H9 (cell line): ENCODE results near the gene TOX4. TPM values are rescaled to one million over a fixed set of nuclear protein-coding genes. Genes with fewer than 3 reads are reported as not detected.

Experiments used
- DNase-seq: peaks from one replicate; pipeline ENCODE4 v3.0.0-alpha.2; 2017
- H2AFZ ChIP-seq: one replicate; pipeline ENCODE4 v1.6.1; 2013; ENCODE audit warnings: mild to moderate bottlenecking, low read length, control low read depth, moderate library complexity
- H2AK5ac ChIP-seq: 2 replicates; pipeline ENCODE4 v1.6.1; 2013; ENCODE audit warnings: low read length, control low read depth, mixed read lengths; ENCODE audit not compliant: insufficient read length
- H2BK120ac ChIP-seq: one replicate; pipeline ENCODE4 v1.6.1; 2013; ENCODE audit warnings: low read depth, mild to moderate bottlenecking, low read length, control low read depth, inconsistent platforms; ENCODE audit not compliant: poor library complexity, severe bottlenecking
- H2BK12ac ChIP-seq: 2 replicates; pipeline ENCODE4 v1.6.1; 2013; ENCODE audit warnings: low read length, control low read depth, mixed read lengths, low read depth; ENCODE audit not compliant: insufficient read length
- H2BK15ac ChIP-seq: 2 replicates; pipeline ENCODE4 v1.6.1; 2013; ENCODE audit warnings: low read depth, low read length, control low read depth
- H2BK20ac ChIP-seq: one replicate; pipeline ENCODE4 v1.6.1; 2013; ENCODE audit warnings: low read depth, mild to moderate bottlenecking, low read length, control low read depth, inconsistent platforms; ENCODE audit not compliant: poor library complexity, severe bottlenecking
- H2BK5ac ChIP-seq: 2 replicates; pipeline ENCODE4 v1.6.1; 2013; ENCODE audit warnings: low read length, control low read depth, mixed read lengths; ENCODE audit not compliant: insufficient read length
- H3K14ac ChIP-seq: 2 replicates; pipeline ENCODE4 v1.6.1; 2013; ENCODE audit warnings: low read length, control low read depth; ENCODE audit not compliant: insufficient read depth
- H3K18ac ChIP-seq: 2 replicates; pipeline ENCODE4 v1.6.1; 2013; ENCODE audit warnings: low read depth, mild to moderate bottlenecking, mixed read lengths, low read length, control low read depth; ENCODE audit not compliant: insufficient read length
- H3K23ac ChIP-seq: 2 replicates; pipeline ENCODE4 v1.6.1; 2013; ENCODE audit warnings: low read length, control low read depth, mixed read lengths, low read depth; ENCODE audit not compliant: insufficient read length
- H3K23me2 ChIP-seq: 2 replicates; pipeline ENCODE4 v1.6.1; 2013; ENCODE audit warnings: low read depth, mild to moderate bottlenecking, mixed read lengths, low read length, control low read depth; ENCODE audit not compliant: insufficient read length, poor library complexity, severe bottlenecking
- H3K27ac ChIP-seq: 2 replicates; pipeline ENCODE4 v1.5.1; 2013; ENCODE audit warnings: low read length, control low read depth, mixed read lengths, low read depth; ENCODE audit not compliant: insufficient read length
- H3K27me3 ChIP-seq: 2 replicates; pipeline ENCODE4 v1.6.1; 2013; ENCODE audit warnings: low read length, control low read depth, inconsistent platforms; ENCODE audit not compliant: insufficient read depth
- H3K4ac ChIP-seq: 2 replicates; pipeline ENCODE4 v1.6.1; 2013; ENCODE audit warnings: low read depth, mild to moderate bottlenecking, control low read depth, inconsistent platforms, low read length, moderate library complexity
- H3K4me1 ChIP-seq: 2 replicates; pipeline ENCODE4 v1.6.1; 2013; ENCODE audit warnings: low read length, control low read depth, inconsistent platforms; ENCODE audit not compliant: insufficient read depth
- H3K4me2 ChIP-seq: 2 replicates; pipeline ENCODE4 v1.6.1; 2013; ENCODE audit warnings: low read length, control low read depth, mixed read lengths; ENCODE audit not compliant: insufficient read length, insufficient read depth
- H3K56ac ChIP-seq: 2 replicates; pipeline ENCODE4 v1.6.1; 2013; ENCODE audit warnings: low read depth, mild to moderate bottlenecking, mixed read lengths, low read length, control low read depth; ENCODE audit not compliant: insufficient read length
- H3K79me1 ChIP-seq: 2 replicates; pipeline ENCODE4 v1.6.1; 2013; ENCODE audit warnings: low read depth, mild to moderate bottlenecking, moderate library complexity, low read length, control low read depth, inconsistent platforms; ENCODE audit not compliant: insufficient read depth, poor library complexity, severe bottlenecking
- H3K79me2 ChIP-seq: 2 replicates; pipeline ENCODE4 v1.6.1; 2013; ENCODE audit warnings: low read length, control low read depth, inconsistent platforms; ENCODE audit not compliant: insufficient read depth
- H3K9ac ChIP-seq: 2 replicates; pipeline ENCODE4 v1.6.1; 2013; ENCODE audit warnings: low read length, control low read depth, mixed read lengths; ENCODE audit not compliant: insufficient read length; ENCODE audit errors: extremely low read depth
- H3K9me3 ChIP-seq: one replicate; pipeline ENCODE4 v1.6.1; 2013; ENCODE audit warnings: low read depth, low read length, inconsistent platforms; ENCODE audit not compliant: control insufficient read depth
- H3T11ph ChIP-seq: one replicate; pipeline ENCODE4 v1.6.1; 2013; ENCODE audit warnings: mild to moderate bottlenecking, low read length, control low read depth, inconsistent platforms
- H4K20me1 ChIP-seq: one replicate; pipeline ENCODE4 v1.6.1; 2013; ENCODE audit not compliant: control insufficient read depth, insufficient read length, insufficient read depth
- H4K5ac ChIP-seq: 2 replicates; pipeline ENCODE4 v1.6.1; 2013; ENCODE audit warnings: low read depth, mild to moderate bottlenecking, mixed read lengths, low read length, control low read depth; ENCODE audit not compliant: insufficient read length
- H4K8ac ChIP-seq: replicated peaks from 2 replicates; pipeline ENCODE4 v1.6.1; 2013; ENCODE audit warnings: low read length, control low read depth, mixed read lengths, low read depth; ENCODE audit not compliant: insufficient read length
- H4K91ac ChIP-seq: 2 replicates; pipeline ENCODE4 v1.6.1; 2013; ENCODE audit warnings: low read depth, mild to moderate bottlenecking, moderate library complexity, mixed read lengths, low read length, control low read depth; ENCODE audit not compliant: insufficient read length
- H3K27ac Mint-ChIP-seq, 3 experiments: 2 replicates in 2 of 3; 3 replicates in 1 of 3; pipeline ENCODE4 v1.8.0; 2020 to 2021; ENCODE audit warnings: mixed read lengths in 3 of 3, mild to moderate bottlenecking in 1 of 3, moderate library complexity in 1 of 3
- H3K27me3 Mint-ChIP-seq: 2 replicates; pipeline ENCODE4 v1.8.0; 2021; ENCODE audit warnings: low read depth, mild to moderate bottlenecking, moderate library complexity, mixed read lengths
- H3K36me3 Mint-ChIP-seq, 3 experiments: 2 replicates in 2 of 3; 3 replicates in 1 of 3; pipeline ENCODE4 v1.8.0; 2020 to 2021; ENCODE audit warnings: low read depth in 3 of 3, mixed read lengths in 3 of 3; ENCODE audit not compliant: insufficient read depth in 1 of 3
- H3K4me1 Mint-ChIP-seq, 2 experiments: 2 replicates each; pipeline ENCODE4 v1.8.0; 2020; ENCODE audit warnings: mixed read lengths in 2 of 2
- H3K4me3 Mint-ChIP-seq, 2 experiments: 2 replicates in 1 of 2; 3 replicates in 1 of 2; pipeline ENCODE4 v1.8.0; 2020 to 2021; ENCODE audit warnings: mild to moderate bottlenecking in 2 of 2, mixed read lengths in 2 of 2, moderate library complexity in 1 of 2
- H3K9me3 Mint-ChIP-seq, 2 experiments: 2 replicates in 1 of 2; 3 replicates in 1 of 2; pipeline ENCODE4 v1.8.0; 2020; ENCODE audit warnings: mild to moderate bottlenecking in 2 of 2, mixed read lengths in 2 of 2, moderate library complexity in 1 of 2
- CTCF ChIP-seq: fragments of 200-600 bp; sonication (generic); conservative IDR thresholded peaks from 3 replicates; pipeline ENCODE4 v1.8.0; 2021; ENCODE audit warnings: antibody characterized with exemption, mild to moderate bottlenecking
- WGBS: extraction: QIAGEN DNeasy Blood & Tissue Kit; methylation state at CpG from one replicate; pipeline ENCODE4 v1.1.7; 2013; ENCODE audit warnings: missing lambda C conversion rate, low lambda C conversion rate, mixed read lengths; ENCODE audit not compliant: insufficient read length; ENCODE audit errors: extremely low coverage; 5-methylcytosine and 5-hydroxymethylcytosine counted together
- total RNA-seq: library from RNA; stranded (reverse); gene quantifications from 2 replicates; pipeline ENCODE4 v1.2.1, GENCODE V29; 2021

Gene TOX4
- total RNA-seq, 1 experiment from 2014 or later: 64.7 TPM

- H3K27ac Mint-ChIP-seq: peak overlapping the region; percentile 97 to 100 (median 99)
- Histone ChIP-seq H3K4me1 (peaks cover 18% of the 10 kb centered on the region; the same call in 1 of the 2 replicates), H3K23me2 (peaks cover 8% of the 10 kb centered on the region), H2AFZ (no peak overlapping the region), H3T11ph (no peak overlapping the region), H2BK20ac (no peak overlapping the region), H3K4me2 (peak overlapping the region; percentile 65), H3K79me2 (peaks cover 11% of the 10 kb centered on the region; the same call in 1 of the 2 replicates), H3K18ac (no peak overlapping the region), H3K9me3 (no peaks in the 10 kb centered on the region), H3K27ac (no peak overlapping the region), H4K20me1 (no peaks in the 10 kb centered on the region), H4K8ac (no peak overlapping the region), H2BK15ac (no peak overlapping the region), H2BK120ac (no peak overlapping the region), H4K5ac (no peak overlapping the region), H3K4ac (no peak overlapping the region; the same call in 1 of the 2 replicates), H3K56ac (no peak overlapping the region), H4K91ac (no peak overlapping the region), H3K27me3 (no peaks in the 10 kb centered on the region), H3K9ac (peak overlapping the region; percentile 82), H3K14ac (peak overlapping the region; percentile 94; the same call in 1 of the 2 replicates), H3K23ac (no peak overlapping the region), H2BK12ac (no peak overlapping the region), H2BK5ac (no peak overlapping the region), H2AK5ac (no peak overlapping the region), H3K79me1 (peaks cover 15% of the 10 kb centered on the region)
- no CpG with 5 or more reads among the region's 12 CpGs for WGBS
- H3K4me1 Mint-ChIP-seq: peaks cover 75 to 77% of the 10 kb centered on the region in 2 experiments
- H3K27me3 Mint-ChIP-seq: no peaks in the 10 kb centered on the region
- H3K36me3 Mint-ChIP-seq: peaks cover 47 to 69% (median 54%) of the 10 kb centered on the region in 3 experiments
- DNase-seq: no peak
- H3K4me3 Mint-ChIP-seq: peak overlapping the region; percentile 83 to 86
- H3K9me3 Mint-ChIP-seq: no peaks in the 10 kb centered on the region
- no peak for TF ChIP-seq CTCF
Measured at GRCh38 chr14:21525571-21525961, 48.6 kb downstream of the TOX4 start.
